HepG2 (cell line): Measurements from ENCODE around the gene CAMK2A. TPM values are rescaled to one million over a fixed set of nuclear protein-coding genes. Genes with fewer than 3 reads are reported as not detected.
A peak's percentile ranks its signal among the peaks of the same experiment; 100 is the strongest.

Experiments
- EHMT2 ChIP-seq: fragments of 200-600 bp; sonication (generic); IDR thresholded peaks from 2 replicates; pipeline ENCODE4 v1.7.0; 2017; ENCODE audit warnings: antibody characterized with exemption, low read depth, low read length, borderline replicate concordance
- HNF4A ChIP-seq: sonication (generic); formaldehyde crosslinking; IDR thresholded peaks from 2 replicates; pipeline ENCODE4 v1.4.0; 2020; ENCODE audit warnings: missing genetic modification reagents
- LCORL ChIP-seq, 2 experiments: fragments of 450-650 bp in 1 of 2; sonication (generic) in 1 of 2; formaldehyde crosslinking in 1 of 2; IDR thresholded peaks; 2 replicates each; pipeline versions ENCODE4 v1.5.0 to v1.6.1; 2017 to 2020; ENCODE audit warnings: antibody characterized with exemption in 1 of 2, missing genetic modification reagents in 1 of 2
- MIXL1 ChIP-seq: IDR thresholded peaks from 2 replicates; pipeline ENCODE4 v1.6.1; 2016
- PHF5A ChIP-seq: IDR thresholded peaks from one replicate; pipeline ENCODE4 v1.6.1; 2018; ENCODE audit warnings: low read depth, missing genetic modification reagents; ENCODE audit not compliant: unreplicated experiment
- RFX5 ChIP-seq: IDR thresholded peaks from 2 replicates; pipeline ENCODE4 v1.6.1; 2011; ENCODE audit warnings: low read depth, low read length, improper control_type of control experiment
- TMF1 ChIP-seq: sonication (generic); formaldehyde crosslinking; IDR thresholded peaks from 2 replicates; pipeline ENCODE4 v1.8.1; 2022; ENCODE audit warnings: low read depth, missing genetic modification reagents
- ZFP36L1 ChIP-seq: sonication (generic); formaldehyde crosslinking; IDR thresholded peaks from 2 replicates; pipeline ENCODE4 v1.8.0; 2022; ENCODE audit warnings: mild to moderate bottlenecking, missing genetic modification reagents, moderate library complexity
- ZNF136 ChIP-seq: sonication (generic); formaldehyde crosslinking; IDR thresholded peaks from 2 replicates; pipeline ENCODE4 v1.8.1; 2022; ENCODE audit warnings: low read depth, mild to moderate bottlenecking, moderate library complexity, missing genetic modification reagents
- ZNF24 ChIP-seq: fragments of 450-650 bp; IDR thresholded peaks from 2 replicates; pipeline ENCODE4 v1.6.1; 2017; ENCODE audit warnings: antibody characterized with exemption, mild to moderate bottlenecking
- ZNF773 ChIP-seq: sonication (generic); formaldehyde crosslinking; IDR thresholded peaks from 2 replicates; pipeline ENCODE4 v1.4.0; 2020; ENCODE audit warnings: missing genetic modification reagents, borderline replicate concordance
- ZNF841 ChIP-seq: sonication (generic); formaldehyde crosslinking; IDR thresholded peaks from 2 replicates; pipeline ENCODE4 v1.8.1; 2023; ENCODE audit warnings: missing genetic modification reagents, borderline replicate concordance
- polyA plus RNA-seq, 8 experiments: library from polyadenylated mRNA; depleted of rRNA in 3 of 8; stranded (reverse) in 7 of 8; unstranded in 1 of 8; fragments of >200 nt; fragmentation: Illumina TruSeq in 4 of 8; extraction: Trizol in 4 of 8; gene quantifications; 2 replicates each; pipeline versions ENCODE4 v1.2.1 to v1.2.3, GENCODE V29; 2011 to 2016; ENCODE audit warnings: low read depth in 4 of 8, missing spikeins in 1 of 8, mixed read lengths in 1 of 8; ENCODE audit not compliant: insufficient read depth in 1 of 8
- total RNA-seq, 5 experiments: library from RNA; depleted of rRNA; stranded (reverse); fragments of >200 nt; fragmentation: Illumina TruSeq; extraction: Trizol; gene quantifications; 2 replicates each; pipeline ENCODE4 v1.2.3, GENCODE V29; 2016; ENCODE audit warnings: low read depth in 1 of 5
- TF ChIP-seq, protein P1 (sequence below): sonication (generic); formaldehyde crosslinking; IDR thresholded peaks from 2 replicates; pipeline ENCODE4 v1.4.0; 2020; ENCODE audit warnings: mild to moderate bottlenecking, missing genetic modification reagents
- TF ChIP-seq, protein P2 (sequence below): sonication (generic); formaldehyde crosslinking; IDR thresholded peaks from 2 replicates; pipeline ENCODE4 v1.5.1; 2020; ENCODE audit warnings: mild to moderate bottlenecking, missing genetic modification reagents, moderate library complexity
- TF ChIP-seq, protein P3 (sequence below): IDR thresholded peaks from 2 replicates; pipeline ENCODE4 v1.6.1; 2012; ENCODE audit warnings: inconsistent platforms
- TF ChIP-seq, protein P4 (sequence below): sonication (generic); formaldehyde crosslinking; IDR thresholded peaks from 2 replicates; pipeline ENCODE4 v1.9.0; 2022; ENCODE audit warnings: low read depth, missing genetic modification reagents
- TF ChIP-seq, protein P5 (sequence below): sonication (generic); formaldehyde crosslinking; IDR thresholded peaks from 2 replicates; pipeline ENCODE4 v1.4.0; 2020; ENCODE audit warnings: mild to moderate bottlenecking, missing genetic modification reagents
- TF ChIP-seq, protein P6 (sequence below): sonication (generic); formaldehyde crosslinking; IDR thresholded peaks from 2 replicates; pipeline ENCODE4 v1.5.0; 2020; ENCODE audit warnings: missing genetic modification reagents
- TF ChIP-seq, protein P7 (sequence below): IDR thresholded peaks from 2 replicates; pipeline ENCODE4 v1.6.1; 2016; ENCODE audit warnings: mild to moderate bottlenecking

Gene CAMK2A
- total and polyA plus RNA-seq, 2 of the 13 experiments (the other 11 are each of a cell fraction or from before 2014, with no cell fraction given) = 0.11 TPM; not detected in 1

DNA sequence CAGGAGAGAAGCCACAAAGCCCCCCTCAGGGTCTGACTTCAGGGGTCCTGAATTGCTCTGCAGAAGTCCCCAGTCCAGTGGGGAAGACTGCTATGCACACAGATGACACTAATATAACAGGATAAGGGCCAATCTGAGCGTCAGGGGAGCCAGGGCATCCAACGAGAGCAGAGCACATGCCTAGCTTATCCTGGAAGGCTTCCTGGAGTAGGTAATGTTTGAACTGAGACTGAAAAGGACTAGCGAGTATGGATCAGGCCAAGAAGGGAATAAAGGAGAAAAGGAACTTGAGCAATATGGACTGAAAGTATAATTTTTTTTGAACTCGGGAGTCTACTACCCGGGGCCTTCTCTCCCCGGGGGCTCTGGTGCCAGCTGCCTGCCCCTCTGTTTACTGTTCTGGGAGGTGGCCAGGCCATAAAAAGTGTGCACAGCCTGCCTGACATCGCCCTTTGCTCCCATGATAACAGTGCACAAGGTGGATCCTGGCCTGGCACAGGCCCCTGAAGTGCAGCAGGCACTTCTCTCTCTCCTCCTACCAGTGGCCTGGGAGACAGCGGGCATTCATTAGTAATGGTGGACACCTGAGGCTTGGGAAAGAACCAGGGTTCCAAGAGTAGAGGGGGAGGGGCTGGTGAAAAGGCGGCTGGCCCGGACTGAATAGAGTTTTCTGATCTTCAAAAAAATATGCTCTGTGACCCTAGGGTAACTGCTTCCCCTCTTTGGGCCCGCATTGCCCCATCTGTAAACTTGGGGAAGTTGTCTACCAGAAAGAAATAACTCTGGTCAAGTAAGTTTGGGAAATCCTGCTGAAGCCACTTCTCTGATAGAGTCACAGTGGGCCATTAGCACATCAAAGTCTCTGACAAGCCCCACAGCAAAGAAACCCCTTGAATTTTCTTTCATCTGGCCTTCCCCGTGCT is 104.3 kb downstream of the CAMK2A start (continued):
- TF ChIP-seq, protein P1, sequence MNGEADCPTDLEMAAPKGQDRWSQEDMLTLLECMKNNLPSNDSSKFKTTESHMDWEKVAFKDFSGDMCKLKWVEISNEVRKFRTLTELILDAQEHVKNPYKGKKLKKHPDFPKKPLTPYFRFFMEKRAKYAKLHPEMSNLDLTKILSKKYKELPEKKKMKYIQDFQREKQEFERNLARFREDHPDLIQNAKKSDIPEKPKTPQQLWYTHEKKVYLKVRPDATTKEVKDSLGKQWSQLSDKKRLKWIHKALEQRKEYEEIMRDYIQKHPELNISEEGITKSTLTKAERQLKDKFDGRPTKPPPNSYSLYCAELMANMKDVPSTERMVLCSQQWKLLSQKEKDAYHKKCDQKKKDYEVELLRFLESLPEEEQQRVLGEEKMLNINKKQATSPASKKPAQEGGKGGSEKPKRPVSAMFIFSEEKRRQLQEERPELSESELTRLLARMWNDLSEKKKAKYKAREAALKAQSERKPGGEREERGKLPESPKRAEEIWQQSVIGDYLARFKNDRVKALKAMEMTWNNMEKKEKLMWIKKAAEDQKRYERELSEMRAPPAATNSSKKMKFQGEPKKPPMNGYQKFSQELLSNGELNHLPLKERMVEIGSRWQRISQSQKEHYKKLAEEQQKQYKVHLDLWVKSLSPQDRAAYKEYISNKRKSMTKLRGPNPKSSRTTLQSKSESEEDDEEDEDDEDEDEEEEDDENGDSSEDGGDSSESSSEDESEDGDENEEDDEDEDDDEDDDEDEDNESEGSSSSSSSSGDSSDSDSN (CRISPR knock-in tag) = no peak
- TF ChIP-seq, protein P2, sequence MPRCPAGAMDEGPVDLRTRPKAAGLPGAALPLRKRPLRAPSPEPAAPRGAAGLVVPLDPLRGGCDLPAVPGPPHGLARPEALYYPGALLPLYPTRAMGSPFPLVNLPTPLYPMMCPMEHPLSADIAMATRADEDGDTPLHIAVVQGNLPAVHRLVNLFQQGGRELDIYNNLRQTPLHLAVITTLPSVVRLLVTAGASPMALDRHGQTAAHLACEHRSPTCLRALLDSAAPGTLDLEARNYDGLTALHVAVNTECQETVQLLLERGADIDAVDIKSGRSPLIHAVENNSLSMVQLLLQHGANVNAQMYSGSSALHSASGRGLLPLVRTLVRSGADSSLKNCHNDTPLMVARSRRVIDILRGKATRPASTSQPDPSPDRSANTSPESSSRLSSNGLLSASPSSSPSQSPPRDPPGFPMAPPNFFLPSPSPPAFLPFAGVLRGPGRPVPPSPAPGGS (CRISPR knock-in tag) = no peak
- TF ChIP-seq ZNF136 (CRISPR knock-in tag) = no peak
- TF ChIP-seq, protein P3, sequence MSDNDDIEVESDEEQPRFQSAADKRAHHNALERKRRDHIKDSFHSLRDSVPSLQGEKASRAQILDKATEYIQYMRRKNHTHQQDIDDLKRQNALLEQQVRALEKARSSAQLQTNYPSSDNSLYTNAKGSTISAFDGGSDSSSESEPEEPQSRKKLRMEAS = no peak
- no peak for TF ChIP-seq ZNF841 (CRISPR knock-in tag)
- TF ChIP-seq, protein P4, sequence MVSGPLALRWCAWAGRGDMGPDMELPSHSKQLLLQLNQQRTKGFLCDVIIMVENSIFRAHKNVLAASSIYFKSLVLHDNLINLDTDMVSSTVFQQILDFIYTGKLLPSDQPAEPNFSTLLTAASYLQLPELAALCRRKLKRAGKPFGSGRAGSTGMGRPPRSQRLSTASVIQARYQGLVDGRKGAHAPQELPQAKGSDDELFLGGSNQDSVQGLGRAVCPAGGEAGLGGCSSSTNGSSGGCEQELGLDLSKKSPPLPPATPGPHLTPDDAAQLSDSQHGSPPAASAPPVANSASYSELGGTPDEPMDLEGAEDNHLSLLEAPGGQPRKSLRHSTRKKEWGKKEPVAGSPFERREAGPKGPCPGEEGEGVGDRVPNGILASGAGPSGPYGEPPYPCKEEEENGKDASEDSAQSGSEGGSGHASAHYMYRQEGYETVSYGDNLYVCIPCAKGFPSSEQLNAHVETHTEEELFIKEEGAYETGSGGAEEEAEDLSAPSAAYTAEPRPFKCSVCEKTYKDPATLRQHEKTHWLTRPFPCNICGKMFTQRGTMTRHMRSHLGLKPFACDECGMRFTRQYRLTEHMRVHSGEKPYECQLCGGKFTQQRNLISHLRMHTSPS = peak; percentile 90
- no peak for TF ChIP-seq ZNF24
- no peak for TF ChIP-seq TMF1
- no peak for TF ChIP-seq ZFP36L1 (CRISPR knock-in tag)
- TF ChIP-seq, protein P5, sequence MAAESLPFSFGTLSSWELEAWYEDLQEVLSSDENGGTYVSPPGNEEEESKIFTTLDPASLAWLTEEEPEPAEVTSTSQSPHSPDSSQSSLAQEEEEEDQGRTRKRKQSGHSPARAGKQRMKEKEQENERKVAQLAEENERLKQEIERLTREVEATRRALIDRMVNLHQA (CRISPR knock-in tag) = no peak
- TF ChIP-seq PHF5A (CRISPR knock-in tag) = no peak
- TF ChIP-seq, protein P6, sequence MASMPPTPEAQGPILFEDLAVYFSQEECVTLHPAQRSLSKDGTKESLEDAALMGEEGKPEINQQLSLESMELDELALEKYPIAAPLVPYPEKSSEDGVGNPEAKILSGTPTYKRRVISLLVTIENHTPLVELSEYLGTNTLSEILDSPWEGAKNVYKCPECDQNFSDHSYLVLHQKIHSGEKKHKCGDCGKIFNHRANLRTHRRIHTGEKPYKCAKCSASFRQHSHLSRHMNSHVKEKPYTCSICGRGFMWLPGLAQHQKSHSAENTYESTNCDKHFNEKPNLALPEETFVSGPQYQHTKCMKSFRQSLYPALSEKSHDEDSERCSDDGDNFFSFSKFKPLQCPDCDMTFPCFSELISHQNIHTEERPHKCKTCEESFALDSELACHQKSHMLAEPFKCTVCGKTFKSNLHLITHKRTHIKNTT (CRISPR knock-in tag) = no peak
- TF ChIP-seq ZNF773 (CRISPR knock-in tag) = no peak
- TF ChIP-seq HNF4A = peak; percentile 67
- TF ChIP-seq EHMT2 = no peak
- no peak for TF ChIP-seq LCORL (IDR thresholded peaks at IDR 0.05)
- no peak for TF ChIP-seq LCORL (CRISPR knock-in tag; IDR thresholded peaks at IDR 0.05)
- TF ChIP-seq, protein P7, sequence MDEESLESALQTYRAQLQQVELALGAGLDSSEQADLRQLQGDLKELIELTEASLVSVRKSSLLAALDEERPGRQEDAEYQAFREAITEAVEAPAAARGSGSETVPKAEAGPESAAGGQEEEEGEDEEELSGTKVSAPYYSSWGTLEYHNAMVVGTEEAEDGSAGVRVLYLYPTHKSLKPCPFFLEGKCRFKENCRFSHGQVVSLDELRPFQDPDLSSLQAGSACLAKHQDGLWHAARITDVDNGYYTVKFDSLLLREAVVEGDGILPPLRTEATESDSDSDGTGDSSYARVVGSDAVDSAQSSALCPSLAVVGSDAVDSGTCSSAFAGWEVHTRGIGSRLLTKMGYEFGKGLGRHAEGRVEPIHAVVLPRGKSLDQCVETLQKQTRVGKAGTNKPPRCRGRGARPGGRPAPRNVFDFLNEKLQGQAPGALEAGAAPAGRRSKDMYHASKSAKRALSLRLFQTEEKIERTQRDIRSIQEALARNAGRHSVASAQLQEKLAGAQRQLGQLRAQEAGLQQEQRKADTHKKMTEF (CRISPR knock-in tag) = no peak
- no peak for TF ChIP-seq RFX5
- no peak for TF ChIP-seq MIXL1
